WTC11 (cell line): Measurements from ENCODE around the gene AURKA.

Experiments used
- TF ChIP-seq, protein P1 (sequence below): sonication (generic); formaldehyde crosslinking; IDR thresholded peaks from 2 replicates; pipeline ENCODE4 v1.8.0; 2023; ENCODE audit warnings: missing genetic modification reagents
- TF ChIP-seq, protein P2 (sequence below): sonication (generic); formaldehyde crosslinking; IDR thresholded peaks from 2 replicates; pipeline ENCODE4 v1.8.1; 2022; ENCODE audit warnings: mild to moderate bottlenecking, missing genetic modification reagents, moderate library complexity, borderline replicate concordance

GRCh38 chr20:56420940-56421688 is 29.1 kb upstream of the AURKA start:
- TF ChIP-seq, protein P1, sequence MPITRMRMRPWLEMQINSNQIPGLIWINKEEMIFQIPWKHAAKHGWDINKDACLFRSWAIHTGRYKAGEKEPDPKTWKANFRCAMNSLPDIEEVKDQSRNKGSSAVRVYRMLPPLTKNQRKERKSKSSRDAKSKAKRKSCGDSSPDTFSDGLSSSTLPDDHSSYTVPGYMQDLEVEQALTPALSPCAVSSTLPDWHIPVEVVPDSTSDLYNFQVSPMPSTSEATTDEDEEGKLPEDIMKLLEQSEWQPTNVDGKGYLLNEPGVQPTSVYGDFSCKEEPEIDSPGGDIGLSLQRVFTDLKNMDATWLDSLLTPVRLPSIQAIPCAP: no peak
- TF ChIP-seq, protein P2, sequence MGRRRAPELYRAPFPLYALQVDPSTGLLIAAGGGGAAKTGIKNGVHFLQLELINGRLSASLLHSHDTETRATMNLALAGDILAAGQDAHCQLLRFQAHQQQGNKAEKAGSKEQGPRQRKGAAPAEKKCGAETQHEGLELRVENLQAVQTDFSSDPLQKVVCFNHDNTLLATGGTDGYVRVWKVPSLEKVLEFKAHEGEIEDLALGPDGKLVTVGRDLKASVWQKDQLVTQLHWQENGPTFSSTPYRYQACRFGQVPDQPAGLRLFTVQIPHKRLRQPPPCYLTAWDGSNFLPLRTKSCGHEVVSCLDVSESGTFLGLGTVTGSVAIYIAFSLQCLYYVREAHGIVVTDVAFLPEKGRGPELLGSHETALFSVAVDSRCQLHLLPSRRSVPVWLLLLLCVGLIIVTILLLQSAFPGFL (CRISPR knock-in tag): no peak
